GM18520 (cell line): Measurements from ENCODE around the gene HCLS1.
"Not testable (repeated sequence)": the region's sequence is repeated elsewhere in the genome, so short reads cannot be mapped to it uniquely, and the experiment has no call there.

ENCODE experiments used
- ATAC-seq: cut with Tn5 transposase; IDR thresholded peaks from one replicate; pipeline ENCODE4 v1.9.1; 2021; ENCODE audit not compliant: unreplicated experiment

Gene HCLS1

DNA sequence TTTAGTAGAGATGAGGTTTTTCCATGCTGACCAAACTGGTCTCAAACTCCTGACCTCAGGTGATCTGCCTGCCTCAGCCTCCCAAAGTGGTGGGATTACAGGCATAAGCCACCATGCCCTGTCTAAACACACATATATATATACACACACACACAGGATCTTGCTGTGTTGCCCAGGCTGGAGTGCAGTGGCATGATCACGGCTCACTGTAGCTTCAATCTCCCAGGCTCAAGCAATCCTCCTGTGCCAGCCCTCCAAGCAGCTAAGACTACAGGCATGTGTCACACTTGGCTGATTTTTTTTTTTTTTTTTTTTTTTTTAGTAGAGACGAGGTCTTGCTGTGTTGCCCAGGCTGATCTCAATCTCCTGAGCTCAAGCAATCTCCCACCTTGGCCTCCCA is 60.8 kb downstream of the HCLS1 start:
- not testable (repeated sequence) for ATAC-seq

GRCh38 chr3:121598564-121598963 is 62.1 kb downstream of the HCLS1 start:
- ATAC-seq: no peak

- no peak for ATAC-seq
These were observed 64.8 kb downstream of the HCLS1 start for GRCh38 chr3:121595765-121596406.

DNA sequence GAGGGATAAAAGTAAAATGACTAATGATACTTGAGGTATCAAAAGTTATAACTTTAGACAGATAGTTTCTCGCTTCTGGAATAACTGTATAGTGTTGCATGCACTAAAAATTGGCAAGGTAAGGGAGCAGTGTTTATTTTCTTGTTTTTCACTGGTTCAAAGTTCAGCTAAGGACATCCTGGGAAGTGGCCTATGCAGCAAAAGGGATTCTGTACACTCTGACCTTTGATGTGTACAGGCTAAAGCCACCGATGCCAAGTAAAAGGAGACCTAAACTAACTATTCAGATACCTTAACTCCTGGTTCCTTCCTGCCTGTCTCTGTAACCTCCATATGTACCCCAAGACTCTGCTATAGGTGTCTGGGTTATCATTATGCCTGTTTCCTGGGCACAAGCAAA is 65.9 kb downstream of the HCLS1 start:
- no peak for ATAC-seq

GRCh38 chr3:121593806-121594205 is 66.9 kb downstream of the HCLS1 start:
- ATAC-seq: not testable (repeated sequence)

DNA sequence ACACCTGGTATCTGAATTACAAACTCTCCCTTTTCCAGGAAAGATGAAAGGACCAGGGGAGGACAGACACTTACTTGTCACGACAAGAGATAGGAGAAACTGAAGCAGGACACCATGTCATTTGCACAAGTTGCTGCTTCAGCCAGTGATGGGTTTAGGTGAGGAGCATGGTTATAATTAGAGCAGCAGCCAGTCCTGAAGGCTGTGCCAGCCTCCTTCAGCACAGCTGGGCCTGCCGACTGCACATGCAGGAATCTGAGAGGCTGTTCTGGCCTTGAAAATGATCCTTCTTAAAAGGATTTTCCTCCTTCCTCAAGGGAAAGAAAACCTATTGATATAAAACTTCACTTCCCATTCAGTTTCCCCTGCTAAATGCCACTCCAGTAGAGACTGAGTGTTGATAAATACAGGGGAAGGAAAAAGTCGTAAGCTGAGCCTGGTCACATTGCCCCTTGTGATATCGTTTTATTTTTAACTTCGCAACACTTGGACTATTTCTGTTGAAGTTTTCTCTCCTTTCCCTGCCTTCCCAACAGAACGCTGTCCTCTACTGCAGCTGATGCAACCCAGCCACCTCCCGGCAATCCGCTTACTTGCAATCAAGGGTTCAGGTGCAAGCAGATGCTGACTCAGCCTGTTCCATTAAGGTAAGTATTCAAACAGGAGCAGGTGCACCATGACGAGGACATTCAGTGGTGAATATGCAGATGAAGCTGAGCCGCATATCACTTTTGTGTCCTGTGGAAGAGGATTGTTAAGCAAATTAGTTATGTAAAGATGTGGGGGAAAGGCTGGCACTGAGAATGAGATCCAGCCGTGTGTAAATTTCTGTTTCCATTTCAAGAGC is 67.6 kb downstream of the HCLS1 start, which contains the start of gene FBXO40:
TSS of gene FBXO40 (plus strand) at position 524 of the 847 bp plus-strand sequence. CDS start 27,197 bp downstream, outside the sequence.
- ATAC-seq: no peak

- ATAC-seq: no peak
These were observed 76.3 kb downstream of the HCLS1 start for GRCh38 chr3:121584418-121584817.

DNA sequence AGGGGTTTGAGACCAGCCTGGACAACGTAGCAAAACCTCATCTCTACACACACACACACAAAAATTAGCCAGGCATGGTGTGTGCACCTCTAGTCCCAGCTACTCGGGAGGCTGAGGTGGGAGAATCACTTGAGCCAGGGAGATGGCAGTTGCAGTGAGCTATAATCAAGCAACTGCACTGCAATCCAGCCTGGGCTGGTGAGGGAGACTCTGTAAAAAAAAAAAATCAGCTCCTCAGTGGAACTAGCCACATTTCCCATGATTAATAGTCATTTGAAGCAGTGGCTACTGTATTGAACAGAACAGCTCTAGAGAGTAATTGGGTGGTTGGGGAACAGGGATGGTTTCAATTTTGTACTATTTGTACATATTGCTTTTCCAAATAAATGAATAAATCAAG is 79.0 kb downstream of the HCLS1 start:
- no peak for ATAC-seq
